ENCODE data around the gene FAM20C. TPM values are rescaled to one million over a fixed set of nuclear protein-coding genes. Genes with fewer than 3 reads are reported as not detected.

FAM20C gene
- total and polyA plus RNA-seq, 7 donors: 15.6 to 47.6 (median 28.1) TPM

DNA sequence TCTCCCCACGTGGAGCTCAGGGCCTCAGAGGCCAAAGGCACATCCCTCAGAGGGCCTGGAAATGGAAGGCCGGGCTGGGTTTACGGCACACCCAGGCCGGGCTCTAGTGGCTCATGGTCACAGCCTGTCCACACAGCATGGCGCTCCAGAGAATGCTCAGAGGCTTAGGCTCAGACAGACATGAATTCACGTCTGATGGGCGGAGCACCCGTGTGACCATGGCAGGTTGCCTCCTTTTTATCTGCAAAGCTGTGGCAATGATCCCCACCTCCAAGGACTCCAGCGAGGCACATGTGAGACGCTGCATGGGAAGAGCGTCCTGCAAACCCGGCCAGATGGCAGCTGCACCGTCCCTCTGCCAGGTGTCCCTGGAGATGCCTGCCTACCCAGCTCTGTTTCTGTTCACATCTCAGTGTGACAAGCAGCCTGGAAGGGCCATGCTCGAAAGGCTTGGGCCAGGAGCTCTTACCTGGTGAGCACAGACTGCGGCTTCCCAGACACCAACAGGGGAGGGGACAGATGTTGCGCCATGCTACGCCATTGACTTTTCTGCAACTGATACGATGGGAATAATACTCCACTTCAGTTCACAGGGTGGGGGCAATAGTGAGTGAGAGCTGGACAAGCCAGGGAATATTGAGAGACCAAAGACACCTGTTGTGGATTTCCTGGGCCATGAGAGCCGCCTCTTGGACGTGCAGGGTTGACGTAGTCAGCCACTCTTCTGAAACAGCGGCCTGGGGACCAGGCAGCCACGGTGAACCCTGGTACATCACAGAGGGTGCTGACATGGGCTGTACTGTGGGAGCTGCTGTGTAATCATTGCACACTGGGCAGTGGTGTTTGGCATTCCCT lies 34.4 kb upstream of the FAM20C start:
- Histone ChIP-seq H3K27ac (peak overlapping the region; percentile 41), H3K9me3 (no peaks in the 10 kb centered on the region), H3K36me3 (ENCODE audit: insufficient read depth in 1 of 2, low read depth in 1 of 2) (no peaks in the 10 kb centered on the region), H3K27me3 (ENCODE audit: insufficient read depth in 3 of 3, low read length in 2 of 3) (no peaks in the 10 kb centered on the region), H3K4me1 (peaks cover 19% of the 10 kb centered on the region), H3K4me3 (no peak overlapping the region)
- DNase-seq (peak in 1 of 2 donors; percentile 46), ATAC-seq (peak; percentile 28 to 78 (median 51))
- intact Hi-C loops (cut with DNase I): loop anchor here in 1 of 2 donors (2.0 kb wide), 1 partner anchor 29 kb away; no protein-coding TSS in a partner anchor
- TF ChIP-seq, protein P1, sequence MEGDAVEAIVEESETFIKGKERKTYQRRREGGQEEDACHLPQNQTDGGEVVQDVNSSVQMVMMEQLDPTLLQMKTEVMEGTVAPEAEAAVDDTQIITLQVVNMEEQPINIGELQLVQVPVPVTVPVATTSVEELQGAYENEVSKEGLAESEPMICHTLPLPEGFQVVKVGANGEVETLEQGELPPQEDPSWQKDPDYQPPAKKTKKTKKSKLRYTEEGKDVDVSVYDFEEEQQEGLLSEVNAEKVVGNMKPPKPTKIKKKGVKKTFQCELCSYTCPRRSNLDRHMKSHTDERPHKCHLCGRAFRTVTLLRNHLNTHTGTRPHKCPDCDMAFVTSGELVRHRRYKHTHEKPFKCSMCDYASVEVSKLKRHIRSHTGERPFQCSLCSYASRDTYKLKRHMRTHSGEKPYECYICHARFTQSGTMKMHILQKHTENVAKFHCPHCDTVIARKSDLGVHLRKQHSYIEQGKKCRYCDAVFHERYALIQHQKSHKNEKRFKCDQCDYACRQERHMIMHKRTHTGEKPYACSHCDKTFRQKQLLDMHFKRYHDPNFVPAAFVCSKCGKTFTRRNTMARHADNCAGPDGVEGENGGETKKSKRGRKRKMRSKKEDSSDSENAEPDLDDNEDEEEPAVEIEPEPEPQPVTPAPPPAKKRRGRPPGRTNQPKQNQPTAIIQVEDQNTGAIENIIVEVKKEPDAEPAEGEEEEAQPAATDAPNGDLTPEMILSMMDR (IDR thresholded peaks at IDR 0.05): no peak
- 41 to 65% (median 64%) methylated on average over 23 of the region's 23 CpGs for WGBS, 3 donors

DNA sequence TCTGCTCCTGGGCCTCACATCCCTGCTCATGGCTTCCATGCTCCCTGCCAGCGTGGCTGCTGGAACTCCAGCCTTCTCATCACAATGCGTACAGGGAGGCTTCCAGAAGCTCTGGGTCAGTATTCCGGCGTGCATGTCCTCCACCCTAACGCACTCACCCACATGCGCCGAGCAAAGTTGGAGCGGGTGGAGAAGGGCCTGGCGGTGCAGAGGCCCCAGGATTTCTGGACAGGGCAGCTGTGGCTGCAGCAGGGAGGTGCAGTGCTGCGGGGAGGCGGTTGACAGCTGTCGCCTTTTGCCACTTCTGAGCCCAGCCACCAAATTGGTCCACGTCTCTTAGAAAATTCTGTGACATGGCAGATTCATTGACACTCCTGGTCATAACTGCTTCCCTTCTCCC lies 33.6 kb upstream of the FAM20C start:
- peak in 1 of 2 donors; percentile 34 for DNase-seq
- Histone ChIP-seq H3K27me3 (ENCODE audit: insufficient read depth in 3 of 3, low read length in 2 of 3) (no peaks in the 10 kb centered on the region), H3K4me1 (peaks cover 19% of the 10 kb centered on the region), H3K27ac (no peak overlapping the region), H3K4me3 (no peak overlapping the region), H3K36me3 (ENCODE audit: insufficient read depth in 1 of 2, low read depth in 1 of 2) (no peaks in the 10 kb centered on the region), H3K9me3 (no peaks in the 10 kb centered on the region)
- ATAC-seq: no peak
- WGBS, 3 donors: 62 to 78% (median 77%) methylated on average over 12 to 13 of the region's 13 CpGs
- TF ChIP-seq, protein P1 (IDR thresholded peaks at IDR 0.05): no peak
- intact Hi-C loops (cut with DNase I): loop anchor here in 1 of 2 donors (2.0 kb wide), 1 partner anchor 28 kb away; no protein-coding TSS in a partner anchor

DNA sequence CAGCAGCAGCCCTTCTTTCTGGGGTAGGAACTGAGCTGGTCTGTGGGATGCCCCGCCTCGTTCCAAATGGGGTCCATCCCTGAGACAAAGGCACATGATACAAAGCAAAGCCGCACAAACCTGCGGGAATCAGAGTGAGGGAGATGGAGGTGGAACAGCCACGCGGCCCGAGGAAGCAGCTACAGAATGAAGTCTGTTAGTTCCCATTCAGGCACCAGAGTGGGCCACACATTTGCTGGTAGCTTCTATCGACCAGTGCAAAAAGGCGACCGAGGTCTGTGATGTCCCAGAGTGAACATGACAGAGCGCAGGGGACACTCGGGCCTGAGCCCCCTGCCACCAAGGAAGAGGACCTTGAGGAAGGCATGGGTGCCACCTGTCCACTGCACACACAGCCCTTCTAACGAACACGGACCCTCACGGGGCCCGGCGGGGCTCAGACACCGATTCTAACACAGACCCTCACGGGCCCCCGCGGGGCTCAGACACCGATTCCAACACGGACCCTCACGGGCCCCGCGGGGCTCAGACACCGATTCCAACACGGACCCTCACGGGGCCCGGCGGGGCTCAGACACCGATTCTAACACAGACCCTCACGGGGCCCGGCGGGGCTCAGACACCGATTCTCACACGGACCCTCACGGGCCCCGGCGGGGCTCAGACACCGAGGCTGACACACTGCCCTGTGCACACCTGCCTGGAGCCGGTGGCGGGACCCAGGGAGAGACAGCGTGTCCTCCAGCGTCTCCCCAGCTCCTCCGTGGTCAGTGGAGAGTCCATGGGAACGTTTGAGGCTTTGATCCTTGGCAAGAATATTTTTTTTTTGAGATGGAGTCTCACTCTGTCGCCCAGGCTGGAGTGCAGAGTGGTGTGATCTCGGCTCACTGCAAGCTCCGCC lies 32.8 kb upstream of the FAM20C start:
- Histone ChIP-seq H3K4me3 (no peak overlapping the region), H3K27ac (no peak overlapping the region), H3K27me3 (ENCODE audit: insufficient read depth in 3 of 3, low read length in 2 of 3) (no peaks in the 10 kb centered on the region), H3K36me3 (ENCODE audit: insufficient read depth in 1 of 2, low read depth in 1 of 2) (no peaks in the 10 kb centered on the region), H3K9me3 (no peaks in the 10 kb centered on the region), H3K4me1 (peaks cover 19% of the 10 kb centered on the region)
- 88 to 91% (median 88%) methylated on average over 50 of the region's 50 CpGs for WGBS, 3 donors
- ATAC-seq (peak in 1 of 4 donors; percentile 16), DNase-seq (peak in 1 of 2 donors; percentile 63)
- intact Hi-C loops (cut with DNase I): loop anchor here in 1 of 2 donors (2.0 kb wide), 1 partner anchor 27 kb away; no protein-coding TSS in a partner anchor
- TF ChIP-seq, protein P1 (IDR thresholded peaks at IDR 0.05): no peak

DNA sequence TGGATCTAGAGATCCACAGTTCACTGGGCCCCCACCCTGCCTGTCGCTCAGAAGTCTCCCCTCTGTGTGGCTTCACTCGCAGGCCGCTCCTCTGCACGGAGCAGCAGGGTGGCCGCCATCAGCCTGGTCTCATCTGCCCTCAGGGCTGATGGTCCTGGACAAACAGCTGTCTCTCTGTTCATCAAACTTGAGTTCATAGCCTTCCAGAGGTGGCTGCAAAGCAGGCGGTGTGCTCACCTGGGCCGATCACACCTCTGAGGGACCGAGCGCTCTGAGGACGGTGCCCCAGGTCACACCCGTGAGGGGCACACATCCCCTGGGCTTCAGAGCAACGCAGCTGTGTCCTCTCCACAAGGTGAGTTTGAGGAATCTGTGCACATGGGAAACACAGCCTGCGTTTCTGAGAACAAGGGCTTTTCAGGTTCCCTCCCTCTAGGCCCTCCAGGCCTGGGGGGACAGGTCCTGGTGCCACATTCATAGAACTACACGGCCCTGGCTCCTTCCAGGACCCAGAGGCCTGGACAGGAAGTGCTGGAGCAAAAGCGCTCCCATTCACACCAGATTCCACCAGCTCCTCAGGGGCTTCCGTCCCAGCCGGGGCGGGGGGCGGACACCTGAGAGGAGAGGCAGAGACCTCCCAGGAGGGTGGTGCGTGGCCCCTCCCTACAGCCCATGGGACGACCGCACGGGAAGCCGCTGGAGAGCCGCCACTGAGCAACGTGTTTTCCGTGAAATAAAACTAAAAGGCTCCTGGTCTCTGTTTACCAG lies 31.2 kb upstream of the FAM20C start:
- Histone ChIP-seq H3K4me1 (peaks cover 19% of the 10 kb centered on the region), H3K9me3 (no peaks in the 10 kb centered on the region), H3K36me3 (ENCODE audit: insufficient read depth in 1 of 2, low read depth in 1 of 2) (no peaks in the 10 kb centered on the region), H3K27ac (peak overlapping the region; percentile 6), H3K27me3 (ENCODE audit: insufficient read depth in 3 of 3, low read length in 2 of 3) (no peaks in the 10 kb centered on the region), H3K4me3 (no peak overlapping the region)
- TF ChIP-seq, protein P1 (IDR thresholded peaks at IDR 0.05): no peak
- ATAC-seq: peak in 3 of 4 donors; percentile 27 to 41 (median 29)
- DNase-seq: peak in 1 of 2 donors; percentile 48
- 79 to 84% (median 80%) methylated on average over 27 of the region's 27 CpGs for WGBS, 3 donors
- intact Hi-C loops (cut with DNase I): no loop called here

Data from psoas muscle (tissue), 8 donors.